Measurements from ENCODE around the gene TRIM14. TPM values are rescaled to one million over a fixed set of nuclear protein-coding genes. Genes with fewer than 3 reads are reported as not detected.

The TRIM14 gene
- total RNA-seq = 10 to 100 TPM in 1 of 2 donors, 1 to 10 TPM in 1; 4.9 to 11.8 TPM
- long read RNA-seq, donor 1, full-length matches to known transcripts = 2 of 5 reads
- long read RNA-seq, donor 1, partial matches to known transcripts = 0 of 5 reads
- long read RNA-seq, donor 1, other reads (novel, unspliced or antisense) = 3 of 5 reads
- long read RNA-seq, donor 2, full-length matches to known transcripts = 1 of 7 reads
- long read RNA-seq, donor 2, partial matches to known transcripts = 0 of 7 reads
- long read RNA-seq, donor 2, other reads (novel, unspliced or antisense) = 6 of 7 reads

- intact Hi-C loops (cut with DNase I) = loop anchor here in 1 of 2 donors (5.0 kb wide), 1 partner anchor 938 kb away; no protein-coding TSS in a partner anchor
- peak; percentile 86 for DNase-seq (ENCODE audit: low spot score)
Measured at GRCh38 chr9:98118640-98119601, at the start of gene TRIM14. TRIM14 (minus strand) TSS chr9:98119222; CDS start chr9:98119188, 34 bp downstream.

GRCh38 chr9:98168153-98168780 lies 49.2 kb upstream of the TRIM14 start:
- DNase-seq (ENCODE audit: low spot score) = no peak
- intact Hi-C loops (cut with DNase I) = no loop called here

GRCh38 chr9:98164912-98165311 lies 45.9 kb upstream of the TRIM14 start:
- DNase-seq (ENCODE audit: low spot score) = peak; percentile 35
- intact Hi-C loops (cut with DNase I) = no loop called here

- DNase-seq (ENCODE audit: low spot score) = no peak
- intact Hi-C loops (cut with DNase I) = no loop called here
Measured at GRCh38 chr9:98162613-98163012, 43.6 kb upstream of the TRIM14 start.

GRCh38 chr9:98161851-98162250 lies 42.8 kb upstream of the TRIM14 start:
- intact Hi-C loops (cut with DNase I) = no loop called here
- no peak for DNase-seq (ENCODE audit: low spot score)

GRCh38 chr9:98159790-98160189 lies 40.8 kb upstream of the TRIM14 start:
- DNase-seq (ENCODE audit: low spot score) = no peak
- intact Hi-C loops (cut with DNase I) = no loop called here

GRCh38 chr9:98159301-98159700 lies 40.3 kb upstream of the TRIM14 start:
- DNase-seq (ENCODE audit: low spot score) = no peak
- intact Hi-C loops (cut with DNase I) = no loop called here

- intact Hi-C loops (cut with DNase I) = no loop called here
Measured at GRCh38 chr9:98158071-98158831, 39.2 kb upstream of the TRIM14 start.

GRCh38 chr9:98157372-98157771 lies 38.4 kb upstream of the TRIM14 start:
- no peak for DNase-seq (ENCODE audit: low spot score)
- intact Hi-C loops (cut with DNase I) = no loop called here

More at GRCh38 chr9:98158071-98158831, 39.2 kb upstream of the TRIM14 start:
- DNase-seq (ENCODE audit: low spot score) = no peak

- intact Hi-C loops (cut with DNase I) = no loop called here
- no peak for DNase-seq (ENCODE audit: low spot score)
Measured at GRCh38 chr9:98154678-98155077, 35.7 kb upstream of the TRIM14 start.

- DNase-seq (ENCODE audit: low spot score) = no peak
- intact Hi-C loops (cut with DNase I) = no loop called here
Measured at GRCh38 chr9:98152526-98152925, 33.5 kb upstream of the TRIM14 start.

- intact Hi-C loops (cut with DNase I) = no loop called here
- DNase-seq (ENCODE audit: low spot score) = no peak
Measured at GRCh38 chr9:98150721-98151120, 31.7 kb upstream of the TRIM14 start.

GRCh38 chr9:98150164-98150563 lies 31.1 kb upstream of the TRIM14 start:
- DNase-seq (ENCODE audit: low spot score) = no peak
- intact Hi-C loops (cut with DNase I) = no loop called here

- DNase-seq (ENCODE audit: low spot score) = no peak
- intact Hi-C loops (cut with DNase I) = no loop called here
Measured at GRCh38 chr9:98149422-98149821, 30.4 kb upstream of the TRIM14 start.

- intact Hi-C loops (cut with DNase I) = no loop called here
- DNase-seq (ENCODE audit: low spot score) = no peak
Measured at GRCh38 chr9:98148486-98148885, 29.5 kb upstream of the TRIM14 start.

- intact Hi-C loops (cut with DNase I) = no loop called here
- no peak for DNase-seq (ENCODE audit: low spot score)
Measured at GRCh38 chr9:98147582-98147981, 28.6 kb upstream of the TRIM14 start.

- intact Hi-C loops (cut with DNase I) = no loop called here
- DNase-seq (ENCODE audit: low spot score) = no peak
Measured at GRCh38 chr9:98146101-98146991, 27.3 kb upstream of the TRIM14 start.

- no peak for DNase-seq (ENCODE audit: low spot score)
- intact Hi-C loops (cut with DNase I) = loop anchor here in 1 of 2 donors (5.0 kb wide), 1 partner anchor 1087 kb away; no protein-coding TSS in a partner anchor
Measured at GRCh38 chr9:98144631-98145030, 25.6 kb upstream of the TRIM14 start.
